CD4-positive, alpha-beta T cell (primary cell): ENCODE measurements around the gene HNRNPCL1. TPM values are rescaled to one million over a fixed set of nuclear protein-coding genes. Genes with fewer than 3 reads are reported as not detected.

Source experiments
- ATAC-seq: fragments of 200-7000 bp; cut with Tn5 transposase; one replicate; pipeline ENCODE4 v1.10.0; 2022; ENCODE audit warnings: mild to moderate bottlenecking; ENCODE audit not compliant: poor library complexity
- CTCF ChIA-PET: fragments of 350-600 bp; sonication (Branson Sonifier 250); formaldehyde crosslinking; loops from one replicate; lab custom pipeline; 2021; ENCODE audit warnings: antibody characterized with exemption, inconsistent platforms; lab: Charles Lee
- POLR2A ChIA-PET: fragments of 350-600 bp; sonication (Branson Sonifier 250); formaldehyde crosslinking; loops from one replicate; lab custom pipeline; 2021; ENCODE audit warnings: antibody characterized with exemption, inconsistent platforms; lab: Charles Lee
- DNase-seq, 14 experiments: peaks; one replicate each; pipeline ENCODE4 v3.0.0-alpha.2; 2013 to 2020; ENCODE audit warnings: mixed read lengths in 2 of 14
- H3K27ac ChIP-seq, 2 donors: one replicate each; pipeline versions ENCODE4 v1.5.1 to v1.7.0; 2013; ENCODE audit warnings: low read length in 2 of 2, low read depth in 1 of 2, mild to moderate bottlenecking in 1 of 2
- H3K27me3 ChIP-seq, 2 experiments: 1 replicate in 1 of 2; 2 replicates in 1 of 2; pipeline versions ENCODE4 v1.6.1 to v1.7.0; 2013; ENCODE audit warnings: low read length in 2 of 2, control low read depth in 1 of 2, mild to moderate bottlenecking in 1 of 2, moderate library complexity in 1 of 2; ENCODE audit not compliant: insufficient read depth in 2 of 2, control insufficient read depth in 1 of 2
- H3K36me3 ChIP-seq: one replicate; pipeline ENCODE4 v1.6.1; 2013; ENCODE audit warnings: low read length, control low read depth; ENCODE audit not compliant: insufficient read depth
- H3K4me1 ChIP-seq: one replicate; pipeline ENCODE4 v1.6.1; 2013; ENCODE audit warnings: low read length, control low read depth; ENCODE audit not compliant: insufficient read depth
- H3K4me3 ChIP-seq: one replicate; pipeline ENCODE4 v1.5.1; 2013; ENCODE audit warnings: mild to moderate bottlenecking, low read length, moderate library complexity
- H3K9me3 ChIP-seq, 2 experiments: 1 replicate in 1 of 2; 2 replicates in 1 of 2; pipeline versions ENCODE4 v1.6.1 to v1.7.0; 2013; ENCODE audit warnings: low read length in 2 of 2, mild to moderate bottlenecking in 2 of 2, control low read depth in 1 of 2, moderate library complexity in 1 of 2; ENCODE audit not compliant: control insufficient read depth in 1 of 2, insufficient read depth in 1 of 2
- H3K27ac Mint-ChIP-seq: one replicate; pipeline ENCODE4 v1.8.0; 2020; ENCODE audit warnings: mixed read lengths
- H3K27me3 Mint-ChIP-seq: one replicate; pipeline ENCODE4 v1.8.0; 2021; ENCODE audit warnings: mixed read lengths
- H3K36me3 Mint-ChIP-seq: one replicate; pipeline ENCODE4 v1.8.0; 2021; ENCODE audit warnings: low read depth, mixed read lengths
- H3K4me1 Mint-ChIP-seq: one replicate; pipeline ENCODE4 v1.8.0; 2021; ENCODE audit warnings: low read depth, mixed read lengths
- H3K4me3 Mint-ChIP-seq: one replicate; pipeline ENCODE4 v1.8.0; 2020; ENCODE audit warnings: mild to moderate bottlenecking, mixed read lengths
- H3K9me3 Mint-ChIP-seq: one replicate; pipeline ENCODE4 v1.8.0; 2020; ENCODE audit warnings: mixed read lengths
- intact Hi-C, 2 experiments: fragments of 100-400 bp; cut with DNase I in 1 of 2; cut with micrococcal nuclease in 1 of 2; formaldehyde crosslinking; loops; one replicate each; pipeline versions ENCODE4 v1.15.1 to v1.9.0; 2023 to 2025; cut with DNase I, micrococcal nuclease
- total RNA-seq, 174 experiments: library from RNA in 2 of 174; stranded (reverse) in 2 of 174; gene quantifications; one replicate each; pipeline ENCODE4 v1.2.3 and lab custom pipeline; 2021 to 2026
- TF ChIP-seq, protein P1 (sequence below): fragments of 200-600 bp; IDR thresholded peaks from one replicate; pipeline ENCODE4 v1.8.0; 2022; ENCODE audit warnings: antibody characterized with exemption, mild to moderate bottlenecking

The HNRNPCL1 gene
- total RNA-seq, 2 experiments from 2014 or later: not detected

DNA sequence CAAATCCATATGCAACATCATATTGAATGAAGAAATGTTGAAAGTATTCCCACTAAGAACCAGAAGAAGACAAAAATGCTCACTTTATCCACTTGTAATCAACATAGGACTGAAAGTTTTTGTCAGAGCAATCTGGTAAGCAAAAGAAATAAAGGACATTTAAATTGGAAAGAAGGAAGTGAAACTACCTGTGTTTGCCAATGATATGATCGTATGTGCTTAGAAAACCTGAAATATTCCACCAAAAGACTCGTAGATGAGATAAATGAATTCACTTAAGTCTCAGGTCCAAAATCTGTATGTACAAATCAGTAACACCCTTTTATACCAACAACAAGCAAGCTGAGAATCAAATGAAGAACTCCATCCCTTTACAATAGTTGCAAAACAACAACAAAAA is 48.8 kb downstream of the HNRNPCL1 start:
- Histone ChIP-seq H3K9me3 (no peaks in the 10 kb centered on the region), H3K4me1 (no peaks in the 10 kb centered on the region), H3K36me3 (no peaks in the 10 kb centered on the region), H3K4me3 (no peak overlapping the region), H3K27ac (no peak overlapping the region), H3K27me3 (no peaks in the 10 kb centered on the region)
- intact Hi-C loops: no loop called here
- Mint-ChIP-seq H3K27ac (no peak overlapping the region), H3K9me3 (peaks cover 5% of the 10 kb centered on the region), H3K4me1 (no peaks in the 10 kb centered on the region), H3K27me3 (peaks cover 14% of the 10 kb centered on the region), H3K4me3 (no peak overlapping the region), H3K36me3 (no peaks in the 10 kb centered on the region)
- TF ChIP-seq, protein P1, sequence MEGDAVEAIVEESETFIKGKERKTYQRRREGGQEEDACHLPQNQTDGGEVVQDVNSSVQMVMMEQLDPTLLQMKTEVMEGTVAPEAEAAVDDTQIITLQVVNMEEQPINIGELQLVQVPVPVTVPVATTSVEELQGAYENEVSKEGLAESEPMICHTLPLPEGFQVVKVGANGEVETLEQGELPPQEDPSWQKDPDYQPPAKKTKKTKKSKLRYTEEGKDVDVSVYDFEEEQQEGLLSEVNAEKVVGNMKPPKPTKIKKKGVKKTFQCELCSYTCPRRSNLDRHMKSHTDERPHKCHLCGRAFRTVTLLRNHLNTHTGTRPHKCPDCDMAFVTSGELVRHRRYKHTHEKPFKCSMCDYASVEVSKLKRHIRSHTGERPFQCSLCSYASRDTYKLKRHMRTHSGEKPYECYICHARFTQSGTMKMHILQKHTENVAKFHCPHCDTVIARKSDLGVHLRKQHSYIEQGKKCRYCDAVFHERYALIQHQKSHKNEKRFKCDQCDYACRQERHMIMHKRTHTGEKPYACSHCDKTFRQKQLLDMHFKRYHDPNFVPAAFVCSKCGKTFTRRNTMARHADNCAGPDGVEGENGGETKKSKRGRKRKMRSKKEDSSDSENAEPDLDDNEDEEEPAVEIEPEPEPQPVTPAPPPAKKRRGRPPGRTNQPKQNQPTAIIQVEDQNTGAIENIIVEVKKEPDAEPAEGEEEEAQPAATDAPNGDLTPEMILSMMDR: no peak
- ATAC-seq (no peak), DNase-seq (no peak)
- CTCF ChIA-PET: no interaction called here
- POLR2A ChIA-PET: no interaction called here

DNA sequence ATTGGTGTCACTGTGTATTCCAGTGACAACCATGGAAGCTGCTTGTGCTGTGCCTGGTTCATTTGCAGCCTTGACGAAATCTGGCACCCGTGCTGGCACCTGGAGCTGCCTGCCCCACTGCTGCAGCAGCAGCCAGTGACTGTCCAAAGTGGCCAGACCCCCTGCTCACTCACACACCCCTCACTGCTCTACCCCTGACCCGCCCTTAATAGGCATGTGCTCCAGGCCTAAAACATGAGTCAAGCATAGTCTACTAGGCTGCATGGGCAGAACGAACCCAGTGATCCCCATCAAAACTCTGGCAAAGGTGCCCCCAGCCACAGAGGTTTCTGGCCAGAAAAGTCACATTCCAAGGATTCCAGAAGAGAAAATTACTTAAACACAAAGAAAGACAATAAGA is 49.6 kb downstream of the HNRNPCL1 start:
- Mint-ChIP-seq H3K36me3 (no peaks in the 10 kb centered on the region), H3K27ac (no peak overlapping the region), H3K9me3 (no peaks in the 10 kb centered on the region), H3K4me1 (no peaks in the 10 kb centered on the region), H3K4me3 (no peak overlapping the region), H3K27me3 (peaks cover 10% of the 10 kb centered on the region)
- Histone ChIP-seq H3K36me3 (no peaks in the 10 kb centered on the region), H3K4me3 (no peak overlapping the region), H3K4me1 (no peaks in the 10 kb centered on the region), H3K27me3 (no peaks in the 10 kb centered on the region), H3K9me3 (no peaks in the 10 kb centered on the region), H3K27ac (no peak overlapping the region)
- intact Hi-C loops: no loop called here
- ChIA-PET CTCF (no interaction called here), POLR2A (no interaction called here)
- no peak for DNase-seq
- ATAC-seq: no peak
- TF ChIP-seq, protein P1: no peak

Other genes starting within 250 kb of the HNRNPCL1 start
- 100 to 1,000 TPM; 102 to 108 TPM for gene DHRS3, start 230.5 kb downstream of the HNRNPCL1 start, total RNA-seq
- not detected for gene AADACL4, start 204.6 kb downstream of the HNRNPCL1 start, total RNA-seq
- not detected for gene AADACL3, start 132.6 kb downstream of the HNRNPCL1 start, total RNA-seq
- gene CFAP107, start 102.5 kb downstream of the HNRNPCL1 start, total RNA-seq: not detected
- gene PRAMEF12, start 75.0 kb downstream of the HNRNPCL1 start, total RNA-seq: not detected
- gene PRAMEF1, start 57.3 kb downstream of the HNRNPCL1 start, total RNA-seq: not detected
- gene PRAMEF11, start 17.3 kb downstream of the HNRNPCL1 start, total RNA-seq: not detected
- gene PRAMEF2, start 8.4 kb upstream of the HNRNPCL1 start, total RNA-seq: not detected
- not detected for gene PRAMEF4, start 37.5 kb upstream of the HNRNPCL1 start, total RNA-seq
- gene PRAMEF10, start 49.5 kb upstream of the HNRNPCL1 start, total RNA-seq: not detected
- gene PRAMEF7, start 67.9 kb upstream of the HNRNPCL1 start, total RNA-seq: not detected
- gene PRAMEF6, start 98.9 kb upstream of the HNRNPCL1 start, total RNA-seq: not detected
- not detected for gene PRAMEF27, start 207.9 kb upstream of the HNRNPCL1 start, total RNA-seq
- gene HNRNPCL3, start 212.0 kb upstream of the HNRNPCL1 start, total RNA-seq: not detected
- not detected for gene PRAMEF25, start 222.1 kb upstream of the HNRNPCL1 start, total RNA-seq